ENCODE measurements around the gene FBRSL1. TPM values are rescaled to one million over a fixed set of nuclear protein-coding genes. Genes with fewer than 3 reads are reported as not detected.

The FBRSL1 gene
- total RNA-seq, 1 experiment from 2014 or later, result 119 TPM

GRCh38 chr12:132537836-132538662 is 48.1 kb downstream of the FBRSL1 start:
- Mint-ChIP-seq H3K27ac (ENCODE audit: unreplicated experiment) (no peak overlapping the region), H3K4me3 (ENCODE audit: low read depth, unreplicated experiment) (no peak overlapping the region), H3K27me3 (ENCODE audit: unreplicated experiment) (no peaks in the 10 kb centered on the region), H3K36me3 (ENCODE audit: insufficient read depth, unreplicated experiment) (peaks cover 10% of the 10 kb centered on the region), H3K9me3 (ENCODE audit: low read depth, unreplicated experiment) (peaks cover 12% of the 10 kb centered on the region), H3K4me1 (ENCODE audit: low read depth, unreplicated experiment) (no peaks in the 10 kb centered on the region)
- CTCF ChIA-PET, result interaction anchor here (0.6 to 1.5 kb wide), 2 partner anchors 23 to 61 kb away, joined by 3 to 6 read pairs; no protein-coding TSS in a partner anchor
- BruUV-seq (replicated peaks), result no TSS peak
- no peak for TF ChIP-seq CTCF (IDR thresholded peaks at IDR 0.05; ENCODE audit: unreplicated experiment)
- intact Hi-C loops (cut with micrococcal nuclease; ENCODE audit: unreplicated experiment), result no loop called here
- no peak for DNase-seq

GRCh38 chr12:132538663-132538990 is 48.7 kb downstream of the FBRSL1 start:
- Mint-ChIP-seq H3K9me3 (ENCODE audit: low read depth, unreplicated experiment) (peaks cover 12% of the 10 kb centered on the region), H3K36me3 (ENCODE audit: insufficient read depth, unreplicated experiment) (peaks cover 10% of the 10 kb centered on the region), H3K27me3 (ENCODE audit: unreplicated experiment) (peaks cover 2% of the 10 kb centered on the region), H3K4me1 (ENCODE audit: low read depth, unreplicated experiment) (no peaks in the 10 kb centered on the region), H3K4me3 (ENCODE audit: low read depth, unreplicated experiment) (no peak overlapping the region), H3K27ac (ENCODE audit: unreplicated experiment) (no peak overlapping the region)
- no peak for DNase-seq
- CTCF ChIA-PET, result interaction anchor here (0.8 to 1.5 kb wide), 2 partner anchors 23 to 109 kb away, joined by 3 read pairs; no protein-coding TSS in a partner anchor
- intact Hi-C loops (cut with micrococcal nuclease; ENCODE audit: unreplicated experiment), result no loop called here
- BruUV-seq (replicated peaks), result no TSS peak
- no peak for TF ChIP-seq CTCF (IDR thresholded peaks at IDR 0.05; ENCODE audit: unreplicated experiment)

GRCh38 chr12:132539016-132539773 is 49.2 kb downstream of the FBRSL1 start:
- no peak overlapping the region for H3K4me3 Mint-ChIP-seq (ENCODE audit: low read depth, unreplicated experiment)
- BruUV-seq (replicated peaks), result no TSS peak
- no peak for DNase-seq
- CTCF ChIA-PET, result interaction anchor here (0.8 kb wide), 1 partner anchor 109 kb away, joined by 3 read pairs; no protein-coding TSS in a partner anchor
- peaks cover 3% of the 10 kb centered on the region for H3K4me1 Mint-ChIP-seq (ENCODE audit: low read depth, unreplicated experiment)
- peaks cover 12% of the 10 kb centered on the region for H3K9me3 Mint-ChIP-seq (ENCODE audit: low read depth, unreplicated experiment)
- intact Hi-C loops (cut with micrococcal nuclease; ENCODE audit: unreplicated experiment), result no loop called here
- no peak overlapping the region for H3K27ac Mint-ChIP-seq (ENCODE audit: unreplicated experiment)
- peaks cover 10% of the 10 kb centered on the region for H3K36me3 Mint-ChIP-seq (ENCODE audit: insufficient read depth, unreplicated experiment)
- H3K27me3 Mint-ChIP-seq (ENCODE audit: unreplicated experiment), result peaks cover 7% of the 10 kb centered on the region
- no peak for TF ChIP-seq CTCF (IDR thresholded peaks at IDR 0.05; ENCODE audit: unreplicated experiment)

GRCh38 chr12:132540436-132540835 is 50.5 kb downstream of the FBRSL1 start:
- intact Hi-C loops (cut with micrococcal nuclease; ENCODE audit: unreplicated experiment), result no loop called here
- Mint-ChIP-seq H3K27ac (ENCODE audit: unreplicated experiment) (no peak overlapping the region), H3K27me3 (ENCODE audit: unreplicated experiment) (peaks cover 20% of the 10 kb centered on the region), H3K36me3 (ENCODE audit: insufficient read depth, unreplicated experiment) (peaks cover 5% of the 10 kb centered on the region), H3K4me3 (ENCODE audit: low read depth, unreplicated experiment) (no peak overlapping the region), H3K9me3 (ENCODE audit: low read depth, unreplicated experiment) (peaks cover 8% of the 10 kb centered on the region), H3K4me1 (ENCODE audit: low read depth, unreplicated experiment) (peaks cover 15% of the 10 kb centered on the region)
- BruUV-seq (replicated peaks), result no TSS peak
- DNase-seq, result no peak
- TF ChIP-seq CTCF (IDR thresholded peaks at IDR 0.05; ENCODE audit: unreplicated experiment), result no peak
- CTCF ChIA-PET, result no interaction called here
